ENCODE measurements around the gene SLC35B2. TPM values are rescaled to one million over a fixed set of nuclear protein-coding genes. Genes with fewer than 3 reads are reported as not detected.

SLC35B2 gene
- total and polyA plus RNA-seq, 12 donors = 12.7 to 79.8 (median 55.6) TPM

GRCh38 chr6:44224029-44224964 is 33.0 kb downstream of the SLC35B2 start:
- peak in 3 of 7 donors; percentile 40 to 58 (median 48) for DNase-seq
- H3K36me3 ChIP-seq (replicated peaks in 1 of 2) = peaks cover 0 to 1% of the 10 kb centered on the region in 2 donors
- peak overlapping the region in 2 of 4 donors; percentile 50 to 76 for H3K4me3 ChIP-seq
- H3K9me3 ChIP-seq (replicated peaks in 1 of 3) = no peaks in the 10 kb centered on the region
- intact Hi-C loops (cut with DNase I) = no loop called here
- TF ChIP-seq POLR2A (IDR thresholded peaks at IDR 0.05) (no peak), CTCF (IDR thresholded peaks at IDR 0.05) (no peak)
- peak overlapping the region in 3 of 5 donors; percentile 76 to 91 (median 90) for H3K27ac ChIP-seq
- H3K27me3 ChIP-seq = no peaks in the 10 kb centered on the region
- 13 to 19% (median 14%) methylated on average over 11 to 18 of the region's 18 CpGs for WGBS, 4 donors
- peaks cover 80 to 94% of the 10 kb centered on the region in 2 donors for H3K4me1 ChIP-seq (replicated peaks in 1 of 2)

GRCh38 chr6:44223319-44224028 is 33.9 kb downstream of the SLC35B2 start, which contains the start of gene SLC29A1:
Gene SLC29A1 (plus strand): TSS chr6:44223595. CDS start chr6:44227314, 3,719 bp downstream.
- 0 to 1% (median 1%) methylated on average over 28 to 73 of the region's 73 CpGs; no CpG with 5 or more reads in 1 of the 4 donors for WGBS, 4 donors
- peak; percentile 67 to 86 (median 82) for DNase-seq
- TF ChIP-seq CTCF (IDR thresholded peaks at IDR 0.05) = peak in 1 of 6 experiments; percentile 27
- peak; percentile 51 to 62 for TF ChIP-seq POLR2A (IDR thresholded peaks at IDR 0.05)
- Histone ChIP-seq H3K4me1 (replicated peaks in 1 of 2) (peaks cover 72 to 93% of the 10 kb centered on the region in 2 donors), H3K27ac (peak within 1 kb of the TSS in 3 of 5 donors; percentile 89 to 91 (median 90)), H3K9me3 (replicated peaks in 1 of 3) (no peaks in the 10 kb centered on the region), H3K4me3 (peak within 1 kb of the TSS in 2 of 4 donors; percentile 50 to 76), H3K36me3 (replicated peaks in 1 of 2) (no peaks in the 10 kb centered on the region), H3K27me3 (no peaks in the 10 kb centered on the region)
- intact Hi-C loops (cut with DNase I) = no loop called here

GRCh38 chr6:44222486-44223318 is 34.6 kb downstream of the SLC35B2 start:
- peak overlapping the region in 3 of 5 donors; percentile 89 to 91 (median 90) for H3K27ac ChIP-seq
- TF ChIP-seq POLR2A (IDR thresholded peaks at IDR 0.05) (no peak), CTCF (IDR thresholded peaks at IDR 0.05) (no peak)
- 34 to 47% (median 42%) methylated on average over 24 to 26 of the region's 26 CpGs for WGBS, 4 donors
- H3K4me3 ChIP-seq = peak overlapping the region in 2 of 4 donors; percentile 50 to 76
- DNase-seq = no peak
- no peaks in the 10 kb centered on the region for H3K27me3 ChIP-seq
- intact Hi-C loops (cut with DNase I) = no loop called here
- H3K4me1 ChIP-seq (replicated peaks in 1 of 2) = peaks cover 64 to 92% of the 10 kb centered on the region in 2 donors
- no peaks in the 10 kb centered on the region for H3K9me3 ChIP-seq (replicated peaks in 1 of 3)
- no peaks in the 10 kb centered on the region for H3K36me3 ChIP-seq (replicated peaks in 1 of 2)
